Psoas muscle (tissue), 8 donors: ENCODE measurements around the gene CDC42EP3. TPM values are rescaled to one million over a fixed set of nuclear protein-coding genes. Genes with fewer than 3 reads are reported as not detected.

Source experiments
- ATAC-seq, 4 donors: fragments of 200-7000 bp; cut with Tn5 transposase; one replicate each; pipeline ENCODE4 v1.9.1; 2020; ENCODE audit warnings: moderate library complexity in 3 of 4, mild to moderate bottlenecking in 2 of 4
- DNase-seq, 2 donors: peaks; one replicate each; pipeline ENCODE4 v3.0.0-alpha.2; 2020
- H3K27ac ChIP-seq: fragments of 200-600 bp; one replicate; pipeline ENCODE4 v1.8.0; 2022
- H3K27me3 ChIP-seq, 3 donors: fragments of 200-600 bp in 1 of 3; one replicate each; pipeline versions ENCODE4 v1.6.1 to v1.8.0; 2013 to 2022; ENCODE audit warnings: low read length in 2 of 3, mild to moderate bottlenecking in 2 of 3, moderate library complexity in 1 of 3; ENCODE audit not compliant: insufficient read depth in 3 of 3
- H3K36me3 ChIP-seq, 2 donors: fragments of 200-600 bp in 1 of 2; one replicate each; pipeline versions ENCODE4 v1.6.1 to v1.8.0; 2013 to 2022; ENCODE audit warnings: low read depth in 1 of 2, mild to moderate bottlenecking in 1 of 2, moderate library complexity in 1 of 2; ENCODE audit not compliant: insufficient read depth in 1 of 2
- H3K4me1 ChIP-seq: fragments of 200-600 bp; one replicate; pipeline ENCODE4 v1.8.0; 2022
- H3K4me3 ChIP-seq: fragments of 200-600 bp; one replicate; pipeline ENCODE4 v1.8.0; 2022; ENCODE audit warnings: mild to moderate bottlenecking
- H3K9me3 ChIP-seq: fragments of 200-600 bp; one replicate; pipeline ENCODE4 v1.8.0; 2022
- CTCF ChIP-seq: fragments of 200-600 bp; IDR thresholded peaks from one replicate; pipeline ENCODE4 v1.8.0; 2022; ENCODE audit warnings: antibody characterized with exemption
- WGBS, 3 donors: extraction: QIAGEN DNeasy Blood & Tissue Kit; methylation state at CpG; one replicate each; pipeline versions ENCODE4 v1.1.6 to v1.1.7; 2013; 5-methylcytosine and 5-hydroxymethylcytosine counted together
- intact Hi-C, 2 donors: fragments of 100-400 bp; cut with DNase I; formaldehyde crosslinking; loops; one replicate each; pipeline versions ENCODE4 v1.11.0 to v1.14.2; 2022
- polyA plus RNA-seq, 3 donors: library from polyadenylated mRNA; stranded (reverse); fragments of 200-250 nt; gene quantifications; one replicate each; pipeline ENCODE4 v1.2.3, GENCODE V29; 2013
- total RNA-seq, 4 donors: library from RNA; stranded (reverse); fragmentation: NEBNext Ultra II Directional in 2 of 4; extraction: Animal tissue kit (Norgen Biotek cat#: 25700) in 2 of 4; gene quantifications; one replicate each; pipeline versions ENCODE4 v1.2.1 to v1.2.4, GENCODE V29; 2021 to 2023
- donor health status: healthy with polysubstance abuse.
- donor health status: DM: no; HTN: no; CAD: no; lungs with moderate emphysema.
- donor health status: Bipolar disorder and iron deficiency.
- donor health status: healthy.
- donor health status: DM: yes; HTN: yes; CAD: no.
- donor health status: DM: no; HTN: no; CAD: no.
- donor health status: DM: no; HTN: no; CAD: no.
- donor health status: DM: yes; HTN: yes; CAD: no.

The CDC42EP3 gene
- total and polyA plus RNA-seq, 7 donors = 8.8 to 174 (median 50.9) TPM

GRCh38 chr2:37665043-37665442 is 6.4 kb downstream of the CDC42EP3 start:
- 89 to 97% (median 90%) methylated on average over 2 of the region's 2 CpGs for WGBS, 3 donors
- Histone ChIP-seq H3K27me3 (no peaks in the 10 kb centered on the region), H3K4me3 (peak overlapping the region; percentile 98), H3K4me1 (peaks cover 88% of the 10 kb centered on the region), H3K36me3 (peaks cover 0 to 79% of the 10 kb centered on the region in 2 donors), H3K27ac (peak overlapping the region; percentile 90), H3K9me3 (no peaks in the 10 kb centered on the region)
- ATAC-seq = no peak
- intact Hi-C loops = loop anchor here in 1 of 2 donors (10.0 kb wide), 1 partner anchor 250 kb away; no protein-coding TSS in a partner anchor
- no peak for DNase-seq
- TF ChIP-seq CTCF = no peak

DNA sequence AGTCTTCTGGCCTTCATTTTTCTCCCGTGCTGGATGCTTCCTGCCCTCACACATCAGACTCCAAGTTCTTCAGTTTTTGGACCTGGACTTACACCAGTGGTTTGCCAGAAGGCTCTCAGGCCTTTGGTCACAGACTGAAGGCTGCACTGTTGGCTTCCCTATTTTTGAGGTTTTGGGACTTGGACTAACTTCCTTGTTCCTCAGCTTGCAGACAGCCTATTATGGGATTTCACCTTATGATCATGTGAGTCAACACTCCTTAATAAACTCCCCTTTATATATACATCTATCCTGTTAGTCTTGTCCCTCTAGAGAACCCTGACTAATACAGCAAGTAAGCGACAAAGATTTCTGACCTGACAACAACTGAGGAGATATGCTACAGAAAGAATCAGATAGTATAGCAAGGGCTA is 7.2 kb downstream of the CDC42EP3 start:
- H3K4me3 ChIP-seq = peak overlapping the region; percentile 42
- intact Hi-C loops = loop anchor here in 1 of 2 donors (10.0 kb wide), 1 partner anchor 249 kb away; no protein-coding TSS in a partner anchor

GRCh38 chr2:37663390-37663789 is 8.1 kb downstream of the CDC42EP3 start:
- Histone ChIP-seq H3K4me1 (peaks cover 97% of the 10 kb centered on the region), H3K27ac (peak overlapping the region; percentile 90)

More for the DNA sequence above, 7.2 kb downstream of the CDC42EP3 start:
- Histone ChIP-seq H3K4me1 (peaks cover 95% of the 10 kb centered on the region), H3K9me3 (no peaks in the 10 kb centered on the region), H3K27ac (peak overlapping the region; percentile 90), H3K36me3 (peaks cover 0 to 73% of the 10 kb centered on the region in 2 donors), H3K27me3 (no peaks in the 10 kb centered on the region)
- no peak for TF ChIP-seq CTCF
- ATAC-seq = no peak
- DNase-seq = no peak
- WGBS, 3 donors = 29 to 86% (median 42%) methylated on average over 2 of the region's 2 CpGs

DNA sequence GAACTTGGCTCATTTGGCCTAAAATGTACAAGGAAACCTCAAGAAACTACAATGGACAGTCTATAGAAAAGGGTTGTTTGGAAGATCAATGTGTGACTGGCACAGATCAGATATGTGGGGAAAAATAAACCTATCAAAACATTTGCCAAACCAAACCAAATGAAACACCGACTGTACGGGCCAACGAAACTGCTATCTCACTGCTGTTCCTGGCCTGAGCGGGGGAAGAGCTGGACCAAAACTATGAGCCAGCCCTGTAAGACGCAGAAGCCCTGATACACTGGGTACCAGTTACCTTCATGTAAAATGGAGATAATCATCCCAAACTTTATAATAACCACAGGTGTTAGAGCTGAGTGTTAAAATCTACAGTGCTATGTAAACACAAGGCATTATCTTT is 11.7 kb downstream of the CDC42EP3 start:
- Histone ChIP-seq H3K27ac (peak overlapping the region; percentile 90), H3K4me3 (peak overlapping the region; percentile 37), H3K36me3 (peaks cover 0 to 58% of the 10 kb centered on the region in 2 donors), H3K4me1 (peaks cover 94% of the 10 kb centered on the region), H3K27me3 (no peaks in the 10 kb centered on the region), H3K9me3 (no peaks in the 10 kb centered on the region)
- WGBS, 3 donors = 56 to 93% (median 66%) methylated on average over 5 of the region's 5 CpGs
- intact Hi-C loops = loop anchor here in 1 of 2 donors (10.0 kb wide), 1 partner anchor 245 kb away; no protein-coding TSS in a partner anchor
- DNase-seq = no peak
- no peak for ATAC-seq
- no peak for TF ChIP-seq CTCF

More at GRCh38 chr2:37663390-37663789, 8.1 kb downstream of the CDC42EP3 start:
- no peaks in the 10 kb centered on the region for H3K27me3 ChIP-seq
- intact Hi-C loops = loop anchor here in 1 of 2 donors (10.0 kb wide), 1 partner anchor 249 kb away; no protein-coding TSS in a partner anchor
- no peak for TF ChIP-seq CTCF
- DNase-seq = no peak
- H3K9me3 ChIP-seq = no peaks in the 10 kb centered on the region
- peaks cover 0 to 66% of the 10 kb centered on the region in 2 donors for H3K36me3 ChIP-seq
- H3K4me3 ChIP-seq = peak overlapping the region; percentile 24
- WGBS, 3 donors = 60 to 82% (median 61%) methylated on average over 7 of the region's 7 CpGs
- peak in 1 of 4 donors; percentile 26 for ATAC-seq

DNA sequence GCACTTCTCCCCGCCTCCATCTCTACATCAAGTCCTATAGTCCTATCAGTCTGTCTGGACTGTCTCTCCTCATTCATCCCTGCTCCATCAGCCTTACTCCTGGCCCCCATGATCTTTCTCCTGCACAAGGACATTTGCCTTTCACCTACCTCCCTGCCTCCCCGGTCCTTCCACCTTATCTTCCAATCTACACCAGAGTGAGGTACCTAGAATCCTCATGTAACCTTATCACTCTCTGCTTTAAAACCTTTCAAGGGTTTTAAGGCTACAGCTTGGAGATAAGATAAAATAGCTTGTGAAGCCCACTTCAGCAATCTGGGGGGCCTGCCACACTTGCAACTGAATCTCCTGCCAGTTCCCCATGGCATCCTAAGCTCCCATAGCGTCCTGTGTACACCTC is 12.8 kb downstream of the CDC42EP3 start:
- TF ChIP-seq CTCF = no peak
- ATAC-seq (no peak), DNase-seq (no peak)
- peaks cover 0 to 48% of the 10 kb centered on the region in 2 donors for H3K36me3 ChIP-seq
- no peak overlapping the region for H3K4me3 ChIP-seq
- no peaks in the 10 kb centered on the region for H3K27me3 ChIP-seq
- peaks cover 87% of the 10 kb centered on the region for H3K4me1 ChIP-seq
- H3K27ac ChIP-seq = peak overlapping the region; percentile 90
- WGBS, 3 donors = 90 to 92% (median 91%) methylated on average over 3 of the region's 3 CpGs
- no peaks in the 10 kb centered on the region for H3K9me3 ChIP-seq
- intact Hi-C loops = no loop called here
